NK-92 (cell line): Measurements from ENCODE around the gene CCDC30.

Experiments
- DNase-seq: peaks from one replicate; lab custom pipeline; 2025; ENCODE audit not compliant: unreplicated experiment; lab: John Stamatoyannopoulos, UW

Gene CCDC30

DNA sequence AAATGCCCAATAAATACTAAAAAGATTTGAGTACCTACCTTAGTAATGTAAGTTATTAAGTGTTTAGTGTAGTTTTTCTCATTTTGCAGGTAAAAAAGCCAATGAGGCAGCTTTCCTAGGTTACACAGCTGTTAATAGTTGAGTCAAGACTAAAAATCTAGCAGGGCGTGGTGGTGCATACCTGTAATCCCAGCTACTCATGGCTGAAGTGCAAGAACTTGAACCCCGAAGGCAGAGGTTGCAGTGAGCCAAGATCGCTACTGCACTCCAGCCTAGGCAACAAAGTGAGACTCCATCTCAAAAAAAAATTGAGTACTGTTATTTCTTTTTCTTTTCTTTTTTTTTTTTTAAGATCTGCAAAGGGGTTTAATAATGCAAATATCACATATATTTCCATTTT is 226.8 kb downstream of the CCDC30 start:
- DNase-seq: no peak

DNA sequence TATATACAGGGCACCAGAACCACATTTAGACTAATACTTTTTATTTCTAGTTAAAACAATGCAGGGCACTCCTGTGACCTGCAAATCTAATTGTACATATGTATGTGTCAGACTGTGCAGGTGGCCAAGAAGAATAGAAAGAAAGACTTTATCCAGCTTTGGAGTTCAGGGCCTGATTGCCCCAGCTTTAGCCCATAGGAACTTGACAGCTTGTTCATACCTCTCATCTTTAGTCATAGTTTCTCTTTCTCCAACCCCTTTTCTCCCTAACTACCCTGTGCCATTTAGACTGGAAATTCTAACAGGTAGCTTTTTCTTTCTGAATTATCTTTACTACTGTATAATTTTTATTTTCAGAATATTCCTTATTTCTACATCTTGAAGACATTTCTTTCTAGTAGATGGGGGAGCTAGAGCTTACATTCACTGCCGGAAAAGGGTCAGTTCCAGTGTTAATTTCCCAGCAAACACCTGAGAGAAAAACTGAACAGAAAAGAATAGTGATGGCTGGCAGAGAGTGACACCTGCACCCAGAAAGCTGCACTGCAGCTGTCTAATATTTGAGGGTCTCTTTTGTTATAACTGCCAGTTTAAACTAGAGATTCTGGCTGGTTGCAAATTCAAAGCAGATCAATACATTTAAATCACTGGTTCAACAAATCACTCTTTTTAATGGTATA is 227.5 kb downstream of the CCDC30 start:
- no peak for DNase-seq

DNA sequence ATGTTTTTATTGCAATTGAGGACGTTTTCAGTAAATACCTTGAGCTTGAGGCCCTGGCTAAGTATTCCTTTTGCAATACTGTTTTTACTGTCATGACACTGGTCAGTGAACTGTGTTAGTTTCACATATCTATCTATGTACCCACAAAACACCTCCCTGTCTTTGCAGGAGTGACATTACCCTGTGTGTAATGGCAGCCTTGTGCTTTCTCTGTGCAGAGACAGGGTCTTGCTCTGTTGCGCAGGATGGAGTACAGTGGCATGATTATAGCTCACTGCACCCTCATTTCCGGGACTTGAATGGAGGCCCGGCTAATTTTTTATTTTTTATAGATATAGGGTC is 228.0 kb downstream of the CCDC30 start:
- DNase-seq: no peak

DNA sequence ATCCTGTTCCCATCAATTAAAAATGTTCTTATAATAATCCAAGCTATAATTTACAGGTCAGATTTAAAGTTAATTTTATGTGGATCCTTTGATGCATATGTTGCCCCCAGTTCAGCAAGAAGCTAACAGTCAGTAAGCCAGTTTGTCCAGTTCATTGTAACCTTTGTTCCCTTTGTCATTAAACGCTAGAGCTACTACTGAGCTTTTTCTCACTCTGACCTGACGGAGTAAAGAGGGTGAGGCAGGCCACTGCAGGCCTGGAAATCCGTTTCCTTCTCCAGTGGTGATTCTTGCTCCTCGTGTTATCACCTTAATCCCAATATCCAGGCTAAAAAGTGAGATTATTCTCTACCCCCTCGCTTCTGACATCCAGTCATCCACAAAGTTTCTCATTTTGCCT is 229.4 kb downstream of the CCDC30 start:
- DNase-seq: no peak

DNA sequence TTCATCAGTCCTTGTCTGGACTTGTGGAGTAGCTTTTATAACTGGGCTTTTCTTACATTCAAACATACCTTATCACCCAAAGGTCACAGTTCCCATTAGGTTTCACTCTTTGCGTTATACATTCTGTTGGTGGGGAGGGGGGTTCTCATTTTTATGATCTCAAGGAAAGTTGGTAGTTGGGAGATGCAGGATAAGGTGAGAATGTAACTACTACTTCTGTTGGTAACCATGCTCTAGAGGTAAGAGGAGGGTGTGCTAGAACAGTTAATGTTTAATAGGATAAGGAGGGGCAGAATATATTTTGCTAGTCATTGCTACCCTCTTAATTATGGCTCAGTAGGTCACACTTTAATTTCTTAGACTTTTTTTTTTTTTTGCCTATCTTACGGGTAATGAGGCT is 229.8 kb downstream of the CCDC30 start:
- no peak for DNase-seq

DNA sequence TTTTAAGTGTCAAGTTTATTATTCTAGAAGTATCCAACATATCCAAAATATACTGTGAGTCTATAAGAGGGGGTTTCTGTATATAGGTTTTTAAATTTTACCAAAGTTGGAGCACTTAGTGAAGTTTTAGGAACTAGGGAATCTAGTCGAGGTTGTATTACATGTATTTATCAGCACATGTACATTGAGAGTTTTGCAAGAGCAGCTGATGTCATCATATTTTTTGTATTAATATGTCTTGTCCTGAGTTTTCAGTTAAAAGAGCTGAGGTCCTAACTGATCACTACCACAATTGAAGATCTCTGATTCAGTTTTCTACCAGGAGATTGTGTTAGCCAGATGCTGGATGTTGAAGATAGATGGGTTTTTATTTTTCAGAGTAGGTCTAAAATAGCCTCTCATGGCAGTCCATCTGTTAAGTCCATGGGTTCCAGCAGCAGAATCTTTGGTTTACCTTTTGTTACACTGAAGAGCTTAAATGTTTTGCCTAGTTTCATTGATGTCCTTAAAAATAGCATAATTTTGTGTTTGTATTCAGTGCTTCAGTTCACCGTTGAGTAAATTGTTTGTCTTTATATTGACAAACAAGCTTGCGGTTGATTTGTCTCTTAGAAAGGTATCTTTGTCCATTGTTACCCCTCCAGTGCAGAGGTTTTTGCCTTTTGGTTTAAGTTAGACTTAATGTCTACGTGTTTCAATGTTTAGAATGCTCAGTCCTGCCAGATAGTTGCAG is 235.2 kb downstream of the CCDC30 start:
- no peak for DNase-seq

DNA sequence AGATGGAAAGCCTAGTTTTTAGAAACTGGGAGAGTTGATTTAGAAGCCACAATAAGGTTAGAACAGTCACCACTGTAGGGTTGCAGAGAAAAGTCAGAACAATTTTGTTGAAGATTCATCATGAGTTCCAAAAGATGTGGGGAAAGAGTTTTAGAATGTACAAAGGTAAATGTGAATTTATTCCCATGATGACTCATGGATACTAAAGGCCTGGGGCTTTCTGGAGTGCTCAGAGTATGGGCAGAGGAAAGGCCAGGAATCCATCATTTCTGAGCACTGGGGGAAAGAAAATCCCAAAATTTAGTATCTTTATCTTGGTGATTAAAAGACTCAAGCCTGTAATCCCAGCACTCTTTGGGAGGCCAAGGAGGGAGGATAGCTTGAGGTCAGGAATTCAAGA is 236.9 kb downstream of the CCDC30 start:
- DNase-seq: no peak

DNA sequence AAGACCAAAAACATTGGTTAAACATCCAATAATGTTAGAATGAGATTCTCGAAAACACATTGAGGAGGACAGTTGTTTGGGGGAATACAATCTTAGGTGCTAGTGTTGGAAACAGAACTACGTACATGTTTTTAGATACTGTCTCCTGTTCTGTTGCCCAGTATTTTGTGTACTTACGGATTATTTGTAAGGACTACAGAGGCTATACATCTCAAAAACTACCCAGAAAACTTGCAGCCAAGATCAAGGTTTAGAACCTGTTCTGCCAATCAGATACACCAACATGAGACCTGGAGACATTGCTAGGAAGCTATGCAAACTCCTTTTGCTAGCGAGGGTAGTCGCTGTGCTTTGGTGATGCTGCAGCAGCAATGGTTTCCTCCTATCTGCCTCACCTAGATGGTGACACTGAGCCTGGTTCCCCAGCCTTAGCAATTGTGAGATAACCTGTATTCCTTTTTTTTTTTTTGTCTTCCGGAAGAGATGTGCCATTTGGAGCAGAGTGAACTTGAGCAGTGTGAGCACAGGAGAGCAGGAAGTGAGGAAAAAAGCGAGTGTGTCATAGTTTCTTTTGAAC is 240.9 kb downstream of the CCDC30 start:
- DNase-seq: no peak
